SKM-1 (cell line): ENCODE data around the gene TINAGL1.

Source experiments
- DNase-seq: peaks from one replicate; lab custom pipeline; 2025; ENCODE audit not compliant: unreplicated experiment; lab: John Stamatoyannopoulos, UW

Gene TINAGL1

DNA sequence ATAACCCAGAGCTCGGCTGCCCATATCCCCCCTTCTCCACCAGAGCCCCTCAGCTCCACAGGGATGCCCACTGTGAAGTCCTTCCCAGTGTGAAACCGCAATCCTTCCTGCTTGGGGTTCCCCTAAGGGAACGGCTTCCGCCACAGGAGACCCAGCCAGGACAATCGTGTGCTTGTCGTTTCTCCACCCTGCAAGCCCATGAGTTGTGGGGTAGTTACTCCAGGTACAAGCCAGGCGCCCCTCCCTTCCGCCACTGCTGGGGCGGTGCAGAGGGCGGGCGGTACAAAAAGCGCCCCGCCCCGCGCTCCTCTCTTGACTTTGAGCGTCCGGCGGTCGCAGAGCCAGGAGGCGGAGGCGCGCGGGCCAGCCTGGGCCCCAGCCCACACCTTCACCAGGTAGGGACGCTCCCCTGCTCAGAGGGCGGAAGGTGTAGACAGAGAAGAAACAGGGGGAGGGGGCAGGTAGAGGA lies at the start of gene TINAGL1:
Gene TINAGL1, plus strand, starts transcription at position 315 of the 469 bp plus-strand sequence. CDS start 634 bp downstream, outside the sequence.
- no peak for DNase-seq

- DNase-seq, result no peak
Measured at GRCh38 chr1:31529999-31530684, 46.2 kb upstream of the TINAGL1 start.

DNA sequence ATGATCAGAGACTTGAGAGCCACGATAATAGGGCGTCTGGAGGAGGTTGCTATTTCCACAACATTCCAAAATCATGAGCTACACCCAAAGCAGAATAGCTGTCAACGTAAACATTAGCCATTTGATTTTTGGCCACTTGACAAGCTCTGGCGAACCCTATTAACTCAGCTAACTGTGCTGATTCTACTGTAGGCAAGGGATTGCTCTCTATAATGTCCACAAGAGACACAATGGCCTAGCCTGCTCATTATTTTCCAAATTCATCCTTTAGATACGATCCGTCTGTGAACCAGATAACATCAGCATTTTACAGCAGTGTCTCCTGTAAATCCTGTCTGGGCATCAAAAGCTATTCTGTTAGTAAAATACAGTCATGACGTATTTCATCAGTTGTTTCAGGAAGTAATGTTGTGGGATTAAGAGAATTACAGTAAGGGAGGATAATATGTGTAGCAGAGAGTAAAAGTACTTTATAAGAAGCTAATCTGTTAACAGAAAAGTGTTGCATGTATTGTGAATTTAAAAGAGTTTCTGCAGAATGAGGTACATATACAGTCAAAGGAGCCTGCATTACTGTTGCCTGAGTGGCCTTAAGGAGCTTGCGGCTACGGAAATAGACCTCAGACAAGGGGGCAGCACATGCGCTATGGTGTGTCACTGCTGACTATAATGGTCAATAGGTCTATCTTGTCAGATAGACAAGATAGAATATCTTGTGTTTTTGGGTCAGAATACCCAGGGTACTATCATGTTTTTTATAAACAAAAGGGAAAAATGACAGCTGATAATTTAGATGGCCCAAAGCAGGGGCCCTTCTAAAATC lies 44.9 kb upstream of the TINAGL1 start:
- no peak for DNase-seq

DNA sequence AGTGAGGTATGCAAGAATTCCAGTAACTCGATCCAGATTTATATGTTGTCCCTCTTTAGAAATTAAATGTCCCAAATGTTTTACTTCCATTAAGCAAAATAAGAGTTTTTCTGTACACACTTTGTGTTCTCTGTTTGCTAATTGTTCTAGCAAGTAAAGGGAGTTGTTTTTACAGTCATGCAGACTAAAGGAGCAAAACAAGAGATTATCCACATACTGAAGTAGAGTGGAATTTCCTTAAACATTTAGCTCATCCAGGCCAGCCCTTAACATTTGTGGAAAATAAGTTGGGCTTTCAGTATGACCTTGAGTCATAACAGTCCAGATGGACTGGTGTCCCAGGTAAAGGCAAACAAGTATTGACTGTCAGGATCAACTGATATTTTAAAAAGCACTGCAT lies 44.1 kb upstream of the TINAGL1 start:
- DNase-seq, result no peak

DNA sequence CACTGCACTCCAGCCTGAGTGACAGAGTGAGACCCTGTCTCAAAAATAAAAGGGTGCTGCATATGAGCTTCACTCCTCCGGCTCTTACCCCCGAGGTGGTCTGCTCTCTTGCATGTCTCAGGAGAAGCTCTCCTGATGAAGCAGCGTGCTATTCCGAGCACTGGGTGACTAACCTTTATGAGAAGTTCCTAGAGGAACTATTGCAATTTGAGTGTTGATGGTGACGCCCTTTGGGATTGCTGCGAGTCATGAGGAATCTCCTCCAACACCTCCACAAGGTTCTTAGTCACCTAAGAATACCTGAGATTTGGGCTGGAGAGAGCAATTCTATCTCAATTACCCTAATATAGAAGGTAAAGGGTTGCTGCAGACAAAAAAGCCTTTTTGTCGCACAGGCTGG lies 40.8 kb upstream of the TINAGL1 start:
- no peak for DNase-seq

GRCh38 chr1:31539329-31539728 lies 37.0 kb upstream of the TINAGL1 start:
- DNase-seq, result no peak

DNA sequence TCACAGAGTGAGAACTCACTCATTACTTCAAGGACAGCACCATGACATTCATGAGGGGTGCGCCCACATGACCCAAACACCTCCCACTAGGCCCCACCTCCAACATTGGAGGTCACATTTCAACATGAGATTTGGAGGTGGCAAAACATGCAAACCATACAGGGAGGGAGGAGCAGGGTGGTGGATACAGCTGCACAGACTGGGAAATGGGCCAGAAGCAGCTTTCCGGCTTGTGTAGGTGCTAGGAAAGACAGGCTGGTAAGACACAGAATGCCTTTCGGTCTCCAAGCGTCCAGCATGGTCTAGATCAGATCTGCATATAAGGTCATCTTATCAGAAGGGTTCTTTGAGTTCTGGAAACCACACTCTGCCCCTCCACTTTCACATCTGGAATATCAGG lies 35.1 kb upstream of the TINAGL1 start:
- no peak for DNase-seq

DNA sequence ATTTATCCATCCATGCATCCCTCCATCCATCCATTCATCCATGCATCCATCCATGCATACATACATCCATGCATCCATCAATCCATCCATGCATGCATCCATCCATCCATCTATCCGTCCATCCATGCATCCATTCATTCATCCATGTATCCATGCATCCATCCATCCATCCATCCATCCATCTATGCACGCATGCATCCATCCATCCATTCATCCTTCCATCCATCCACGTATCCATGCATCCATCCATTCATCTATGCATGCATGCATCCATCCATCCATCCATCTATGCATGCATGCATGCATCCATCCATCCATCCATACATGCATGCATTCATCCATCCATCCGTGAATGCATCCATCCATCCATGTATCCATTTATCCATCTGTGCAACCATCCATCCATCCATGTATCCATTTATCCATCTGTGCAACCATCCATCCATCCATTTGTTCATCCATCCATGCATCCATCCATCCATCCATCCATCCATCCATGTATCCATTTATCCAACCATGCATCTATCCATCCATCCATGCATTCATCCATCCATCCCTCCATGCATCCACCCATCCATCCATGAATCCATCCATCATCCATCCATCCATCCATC lies 30.3 kb upstream of the TINAGL1 start:
- DNase-seq, result no peak

DNA sequence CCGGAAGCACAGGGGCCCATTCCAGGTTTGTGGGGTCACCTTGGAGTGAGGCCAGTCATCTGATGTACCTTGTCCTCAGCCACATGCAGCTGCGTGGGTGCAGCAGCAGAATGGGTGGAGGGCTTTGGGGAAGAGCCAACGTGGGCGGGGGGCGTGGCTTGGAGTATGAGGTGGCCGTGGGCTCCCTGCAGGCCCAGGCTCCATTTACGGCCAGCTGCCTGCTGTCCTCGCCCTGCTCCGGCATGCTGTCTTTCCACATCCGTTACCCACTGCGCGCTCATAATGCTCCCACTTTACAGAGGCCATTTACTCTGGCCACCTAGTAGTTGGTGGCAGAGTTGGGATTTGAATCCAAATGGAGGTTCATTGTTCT lies 27.8 kb upstream of the TINAGL1 start:
- no peak for DNase-seq

DNA sequence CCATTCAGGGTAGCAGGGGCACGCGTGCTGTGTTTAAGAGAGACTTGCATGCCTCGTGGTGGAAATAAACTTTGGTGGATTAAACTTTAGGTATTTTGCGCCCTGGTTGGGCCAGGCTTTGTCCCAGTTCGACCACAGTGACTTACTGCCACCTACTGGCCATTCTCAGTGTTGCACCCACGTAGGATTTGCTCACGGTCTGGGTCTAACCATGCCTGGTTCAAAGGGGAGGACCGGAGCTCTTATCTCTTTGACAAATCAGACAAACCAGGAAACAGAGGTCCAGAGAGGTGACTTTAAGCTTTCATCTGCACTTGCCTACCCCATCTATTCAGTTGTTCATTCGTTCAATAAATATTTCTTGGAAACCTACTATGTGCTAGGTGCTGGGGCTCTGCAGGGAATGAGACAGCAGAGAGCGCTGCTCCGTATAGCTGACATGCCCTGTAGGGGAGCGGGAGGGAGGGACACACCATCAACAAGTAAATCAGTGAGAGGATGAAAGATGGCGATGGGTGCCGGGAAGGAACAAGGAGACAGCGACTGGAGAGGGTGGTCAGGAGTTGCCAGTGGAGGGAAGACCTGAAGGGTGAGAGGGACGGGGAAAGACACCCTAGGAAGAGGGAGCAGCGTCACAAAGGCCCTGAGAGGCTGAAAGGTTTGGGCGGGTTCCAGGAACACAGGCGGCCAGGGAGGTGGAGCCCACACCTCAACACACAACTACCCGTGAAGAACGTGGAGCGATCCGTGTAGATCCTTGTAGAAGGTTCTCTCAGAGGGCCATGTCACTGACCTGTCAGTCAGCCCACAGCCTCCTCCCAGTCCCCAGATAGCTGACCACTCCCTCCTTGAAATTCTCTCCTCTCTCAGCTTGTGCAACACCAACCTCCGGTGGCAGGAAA lies 27.2 kb upstream of the TINAGL1 start:
- peak; percentile 72 for DNase-seq

- no peak for DNase-seq
Measured at GRCh38 chr1:31549809-31550620, 26.3 kb upstream of the TINAGL1 start.

GRCh38 chr1:31551208-31551607 lies 25.1 kb upstream of the TINAGL1 start:
- no peak for DNase-seq

DNA sequence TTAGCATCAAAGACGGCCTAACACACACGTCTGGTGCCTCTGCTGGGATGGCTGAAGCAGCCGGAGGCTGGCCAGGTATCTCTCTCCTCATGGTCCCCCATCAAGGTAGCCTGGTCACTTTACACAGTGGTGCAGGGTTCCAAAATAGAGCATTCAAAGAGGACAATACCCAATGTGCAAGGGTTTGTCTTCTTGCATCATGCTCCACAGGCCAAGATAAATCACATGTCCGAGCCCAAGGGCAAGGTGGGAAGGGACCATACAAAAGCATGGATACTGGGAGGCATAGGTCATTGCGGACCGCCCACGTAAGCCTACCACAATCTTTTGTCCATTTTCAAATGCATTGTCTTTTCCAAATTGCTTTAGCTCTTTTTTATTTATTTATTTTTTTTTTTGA lies 23.8 kb upstream of the TINAGL1 start:
- DNase-seq, result no peak

- no peak for DNase-seq
Measured at GRCh38 chr1:31556481-31557006, 19.8 kb upstream of the TINAGL1 start.

GRCh38 chr1:31559715-31560114 lies 16.6 kb upstream of the TINAGL1 start:
- DNase-seq, result no peak

- DNase-seq, result no peak
Measured at GRCh38 chr1:31560394-31560793, 15.9 kb upstream of the TINAGL1 start.

DNA sequence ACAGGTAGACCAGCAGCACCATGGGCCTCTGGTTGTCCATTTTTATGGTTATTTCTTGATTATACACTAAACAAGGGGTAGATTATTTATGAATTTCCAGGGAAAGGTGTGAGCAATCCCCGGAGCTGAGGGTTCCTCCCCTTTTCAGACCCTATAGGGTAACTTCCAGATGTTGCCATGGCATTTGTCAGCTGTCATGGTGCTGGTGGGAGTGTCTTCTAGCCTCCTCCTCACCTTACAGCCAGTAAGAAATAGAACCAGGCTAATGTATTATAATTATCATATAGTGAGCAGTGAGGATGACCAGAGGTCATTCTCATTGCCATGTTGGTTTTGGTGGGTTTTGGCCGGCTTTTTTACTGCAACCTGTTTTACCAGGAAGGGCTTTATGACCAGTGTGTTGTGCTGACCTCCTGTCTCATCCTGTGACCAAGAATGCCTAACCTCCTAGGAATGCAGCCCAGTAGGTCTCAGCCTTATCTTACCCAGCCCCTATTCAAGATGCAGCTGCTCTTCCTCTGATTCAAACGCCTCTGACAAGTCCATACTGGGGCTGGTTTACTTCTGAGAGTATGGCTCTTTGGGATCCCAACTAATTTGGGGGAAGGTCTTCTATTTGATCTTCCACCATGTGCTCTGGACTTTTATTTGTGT lies 13.5 kb upstream of the TINAGL1 start:
- DNase-seq, result no peak

DNA sequence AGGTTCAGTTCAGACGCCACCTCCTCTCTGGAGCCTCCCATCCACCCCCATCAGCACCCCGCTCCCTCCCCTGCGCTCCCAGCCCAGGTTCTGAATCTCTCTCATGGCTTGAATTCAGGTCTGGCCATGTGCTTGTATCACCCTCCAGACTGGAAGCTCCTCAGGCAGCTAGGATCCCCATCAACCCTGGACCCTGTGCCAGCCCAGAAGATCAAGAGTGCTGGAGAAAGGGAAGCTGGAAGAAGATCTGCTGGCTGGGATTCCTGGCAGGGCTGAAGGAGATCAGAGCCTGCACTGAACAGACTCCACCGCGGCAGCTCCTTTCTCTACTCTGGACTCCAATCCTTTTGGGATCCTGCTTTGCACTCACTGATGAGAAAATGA lies 11.7 kb upstream of the TINAGL1 start:
- no peak for DNase-seq

- DNase-seq, result no peak
Measured at GRCh38 chr1:31567956-31568570, 8.3 kb upstream of the TINAGL1 start.
